ENCODE data around the gene ABCA4. TPM values are rescaled to one million over a fixed set of nuclear protein-coding genes. Genes with fewer than 3 reads are reported as not detected.

Gene ABCA4
- total and polyA plus RNA-seq, 2 of the 8 experiments (the other 6 are each of a cell fraction or from before 2014, with no cell fraction given), result 0.06 TPM; not detected in 1

- Histone ChIP-seq H2BK15ac (ENCODE audit: low read length) (no peak overlapping the region), H3K14ac (ENCODE audit: insufficient read length) (no peak overlapping the region), H2BK120ac (replicated peaks; ENCODE audit: low read depth, low read length) (no peak overlapping the region), H4K20me1 (replicated peaks in 1 of 2; ENCODE audit: control insufficient read depth in 1 of 2, insufficient read depth in 2 of 2, low read length in 2 of 2) (no peaks in the 10 kb centered on the region), H4K8ac (ENCODE audit: extremely low read depth, insufficient read depth, low read length) (no peak overlapping the region), H3K4me1 (replicated peaks in 1 of 4; ENCODE audit: control insufficient read depth in 3 of 4, insufficient read depth in 4 of 4, low read length in 3 of 4) (no peaks in the 10 kb centered on the region), H4K91ac (replicated peaks; ENCODE audit: insufficient read length, low read length) (no peak overlapping the region), H2AK5ac (ENCODE audit: low read depth, low read length) (no peak overlapping the region), H3K56ac (replicated peaks; ENCODE audit: insufficient read length, low read depth, low read length) (no peak overlapping the region), H3K79me2 (ENCODE audit: control insufficient read depth in 1 of 2, insufficient read depth in 2 of 2, low read length in 2 of 2) (no peaks in the 10 kb centered on the region), H3K4me3 (ENCODE audit: extremely low read depth in 1 of 4, insufficient read depth in 2 of 4, low read depth in 3 of 4, low read length in 4 of 4) (no peak overlapping the region), H3K36me3 (ENCODE audit: control insufficient read depth in 2 of 4, insufficient read depth in 4 of 4, low read length in 3 of 4) (no peaks in the 10 kb centered on the region), H3K18ac (ENCODE audit: extremely low read depth, low read length) (no peak overlapping the region), H2BK5ac (ENCODE audit: low read depth, low read length) (no peak overlapping the region), H3K23ac (ENCODE audit: insufficient read length) (no peak overlapping the region), H3K9ac (replicated peaks in 1 of 4; ENCODE audit: extremely low read depth in 1 of 4, low read depth in 3 of 4, low read length in 3 of 4) (no peak overlapping the region), H3K27ac (ENCODE audit: low read depth, low read length) (no peak overlapping the region), H4K5ac (ENCODE audit: insufficient read length, low read depth, low read length) (no peak overlapping the region), H3K4me2 (ENCODE audit: insufficient read depth in 1 of 2, low read depth in 2 of 2, low read length in 2 of 2) (no peak overlapping the region), H3K4ac (replicated peaks; ENCODE audit: insufficient read length, low read depth, low read length) (no peak overlapping the region), H3K9me3 (ENCODE audit: insufficient read depth in 2 of 2, low read depth in 1 of 2, low read length in 1 of 2) (no peaks in the 10 kb centered on the region), H3K79me1 (ENCODE audit: low read depth, low read length) (no peaks in the 10 kb centered on the region), H2BK20ac (ENCODE audit: low read length) (no peak overlapping the region), H2AFZ (ENCODE audit: low read length) (0 out of 2 replicates have a peak overlapping the region, but pooled peaks have one; percentile 36), H2BK12ac (ENCODE audit: low read depth, low read length) (no peak overlapping the region), H3K27me3 (replicated peaks in 1 of 4; ENCODE audit: control insufficient read depth in 3 of 4, extremely low read depth in 1 of 4, insufficient read depth in 3 of 4, low read length in 3 of 4) (no peaks in the 10 kb centered on the region), H3K23me2 (ENCODE audit: low read depth, low read length) (no peaks in the 10 kb centered on the region; the same call in 1 of the 2 replicates)
- 94% methylated on average over 4 of the region's 4 CpGs; no CpG with 5 or more reads in 1 of the 2 experiments for WGBS, 2 experiments (ENCODE audit: extremely low coverage in 1 of 2, insufficient coverage in 1 of 2, insufficient read length in 1 of 2, insufficient replicate concordance in 2 of 2, low coverage in 1 of 2, low lambda C conversion rate in 2 of 2, missing lambda C conversion rate in 1 of 2)
- DNase-seq (ENCODE audit: low read depth in 1 of 2, low spot score in 2 of 2), result no peak
- no peak for FAIRE-seq
- no peak for TF ChIP-seq TAF7 (optimal IDR thresholded peaks at IDR 0.05; ENCODE audit: borderline replicate concordance, low read depth, low read length)
- TF ChIP-seq TCF12 (IDR thresholded peaks at IDR 0.05; ENCODE audit: low read depth, low read length), result no peak
- no peak for TF ChIP-seq SRF (IDR thresholded peaks at IDR 0.05; ENCODE audit: low read depth, low read length)
- POLR2A ChIA-PET (ENCODE audit: partially characterized antibody), result no interaction called here
- CTCF ChIA-PET (ENCODE audit: partially characterized antibody), result interaction anchor here (8.2 kb wide), 1 partner anchor 13 kb away, joined by 66 read pairs; no protein-coding TSS in a partner anchor
Measured at GRCh38 chr1:93964777-93965200, 156.2 kb downstream of the ABCA4 start.
